GM10248 (cell line): ENCODE data around the gene CHST1.

Experiments
- CTCF ChIA-PET: fragments of 300-600 bp; sonication (Branson Sonifier 250); formaldehyde crosslinking; extraction: SDS; loops from one replicate; lab custom pipeline; 2021; ENCODE audit warnings: antibody characterized with exemption; lab: Yijun Ruan, JAX
- POLR2A ChIA-PET: fragments of 350-650 bp; sonication (Branson Sonifier 250); formaldehyde crosslinking; extraction: SDS; loops from one replicate; lab custom pipeline; 2020; ENCODE audit warnings: antibody characterized with exemption; lab: Yijun Ruan, JAX
- DNase-seq: peaks from one replicate; pipeline ENCODE4 v3.0.0; 2012; ENCODE audit errors: extremely low spot score
- CTCF ChIP-seq: IDR thresholded peaks from 2 replicates; pipeline ENCODE4 v1.5.1; 2012; ENCODE audit warnings: mild to moderate bottlenecking, low read depth; ENCODE audit errors: extremely low read depth, missing control alignments, control extremely low read depth

CHST1 gene

GRCh38 chr11:45664376-45665205, 831 bp downstream of the CHST1 start:
- TF ChIP-seq CTCF = no peak
- DNase-seq = no peak
- ChIA-PET CTCF (interaction anchor here (0.8 to 2.6 kb wide), 3 partner anchors 8 to 106 kb away, joined by 3 to 15 read pairs (median 3); no protein-coding TSS in a partner anchor), POLR2A (no interaction called here)

- DNase-seq = no peak
- POLR2A ChIA-PET = no interaction called here
- no peak for TF ChIP-seq CTCF
- CTCF ChIA-PET = interaction anchor here (2.6 kb wide), 1 partner anchor 9 kb away, joined by 15 read pairs; no protein-coding TSS in a partner anchor
Measured at GRCh38 chr11:45663486-45664375, 1.7 kb downstream of the CHST1 start.

- no peak for TF ChIP-seq CTCF
- DNase-seq = no peak
- ChIA-PET CTCF (interaction anchor here (2.6 kb wide), 1 partner anchor 8 kb away, joined by 15 read pairs; no protein-coding TSS in a partner anchor), POLR2A (no interaction called here)
Measured at GRCh38 chr11:45662665-45663485, 2.5 kb downstream of the CHST1 start.

GRCh38 chr11:45662096-45662664, 3.2 kb downstream of the CHST1 start:
- CTCF ChIA-PET = no interaction called here
- TF ChIP-seq CTCF = no peak
- DNase-seq = no peak
- POLR2A ChIA-PET = no interaction called here

GRCh38 chr11:45661439-45662055, 3.9 kb downstream of the CHST1 start:
- ChIA-PET CTCF (no interaction called here), POLR2A (no interaction called here)
- TF ChIP-seq CTCF = no peak
- no peak for DNase-seq
